Pons (tissue), 1 donor: Measurements from ENCODE around the gene MAPK12.
"Not testable (repeated sequence)": the region's sequence is repeated elsewhere in the genome, so short reads cannot be mapped to it uniquely, and the experiment has no call there.

Experiments
- DNase-seq: peaks from one replicate; pipeline ENCODE4 v3.0.0-alpha.2; 2016; ENCODE audit warnings: low spot score

MAPK12 gene

GRCh38 chr22:50281957-50282356, 20.5 kb upstream of the MAPK12 start:
- DNase-seq: no peak

- DNase-seq: no peak
Observed at GRCh38 chr22:50281384-50281760, 19.9 kb upstream of the MAPK12 start.

GRCh38 chr22:50280708-50281383, 19.4 kb upstream of the MAPK12 start:
- no peak for DNase-seq

GRCh38 chr22:50280022-50280707, 18.7 kb upstream of the MAPK12 start:
- no peak for DNase-seq

GRCh38 chr22:50278956-50279619, 17.6 kb upstream of the MAPK12 start:
- DNase-seq: no peak

GRCh38 chr22:50278461-50278860, 17.0 kb upstream of the MAPK12 start:
- no peak for DNase-seq

GRCh38 chr22:50277761-50278160, 16.3 kb upstream of the MAPK12 start:
- no peak for DNase-seq

GRCh38 chr22:50276143-50276542, 14.7 kb upstream of the MAPK12 start:
- DNase-seq: peak; percentile 73

- DNase-seq: no peak
Observed at GRCh38 chr22:50275181-50276055, 13.9 kb upstream of the MAPK12 start.

- no peak for DNase-seq
Observed at GRCh38 chr22:50274771-50275170, 13.3 kb upstream of the MAPK12 start.

GRCh38 chr22:50274311-50274710, 12.8 kb upstream of the MAPK12 start:
- peak; percentile 64 for DNase-seq

GRCh38 chr22:50273781-50274180, 12.3 kb upstream of the MAPK12 start:
- not testable (repeated sequence) for DNase-seq

GRCh38 chr22:50273352-50273751, 11.9 kb upstream of the MAPK12 start:
- not testable (repeated sequence) for DNase-seq

GRCh38 chr22:50272044-50272802, 10.7 kb upstream of the MAPK12 start:
- DNase-seq: no peak

- DNase-seq: no peak
Observed at GRCh38 chr22:50271519-50271970, 10.1 kb upstream of the MAPK12 start.

- no peak for DNase-seq
Observed at GRCh38 chr22:50270666-50271394, 9.3 kb upstream of the MAPK12 start.

- DNase-seq: no peak
Observed at GRCh38 chr22:50269970-50270665, 8.6 kb upstream of the MAPK12 start, which contains the start of gene MAPK11. TSS of gene MAPK11 (minus strand) at chr22:50270380. CDS start at chr22:50270292, 88 bp downstream.

- DNase-seq: no peak
Observed at GRCh38 chr22:50269573-50269969, 8.1 kb upstream of the MAPK12 start.

- DNase-seq: no peak
Observed at GRCh38 chr22:50268655-50269113, 7.2 kb upstream of the MAPK12 start.
